ENCODE measurements around the gene HOXB4.

- no peak for TF ChIP-seq CTCF (IDR thresholded peaks at IDR 0.05)
- TF ChIP-seq POLR2A (IDR thresholded peaks at IDR 0.05): no peak
Measured at GRCh38 chr17:48564188-48565021, 13.7 kb downstream of the HOXB4 start.

Measured in lower leg skin (tissue), 3 donors.